HUES48 (cell line): ENCODE measurements around the gene CDKN2AIPNL.
A peak's percentile ranks its signal among the peaks of the same experiment; 100 is the strongest.

Experiments
- H3K27ac ChIP-seq: one replicate; pipeline ENCODE4 v1.7.0; 2013; ENCODE audit warnings: low read depth, low read length, inconsistent platforms
- H3K27me3 ChIP-seq: 2 replicates; pipeline ENCODE4 v1.6.1; 2013; ENCODE audit warnings: mild to moderate bottlenecking, low read length; ENCODE audit not compliant: control insufficient read depth, insufficient read depth
- H3K36me3 ChIP-seq: 2 replicates; pipeline ENCODE4 v1.6.1; 2013; ENCODE audit warnings: low read length; ENCODE audit not compliant: control insufficient read depth, insufficient read depth
- H3K4me1 ChIP-seq: 2 replicates; pipeline ENCODE4 v1.6.1; 2013; ENCODE audit warnings: mild to moderate bottlenecking, low read length; ENCODE audit not compliant: control insufficient read depth, insufficient read depth
- H3K4me3 ChIP-seq: 2 replicates; pipeline ENCODE4 v1.5.1; 2013; ENCODE audit warnings: mild to moderate bottlenecking, low read depth, low read length
- H3K9ac ChIP-seq: 2 replicates; pipeline ENCODE4 v1.6.1; 2013; ENCODE audit warnings: mild to moderate bottlenecking, low read depth, low read length, moderate library complexity
- H3K9me3 ChIP-seq: 2 replicates; pipeline ENCODE4 v1.6.1; 2013; ENCODE audit warnings: low read length; ENCODE audit not compliant: control insufficient read depth, insufficient read depth

The CDKN2AIPNL gene

DNA sequence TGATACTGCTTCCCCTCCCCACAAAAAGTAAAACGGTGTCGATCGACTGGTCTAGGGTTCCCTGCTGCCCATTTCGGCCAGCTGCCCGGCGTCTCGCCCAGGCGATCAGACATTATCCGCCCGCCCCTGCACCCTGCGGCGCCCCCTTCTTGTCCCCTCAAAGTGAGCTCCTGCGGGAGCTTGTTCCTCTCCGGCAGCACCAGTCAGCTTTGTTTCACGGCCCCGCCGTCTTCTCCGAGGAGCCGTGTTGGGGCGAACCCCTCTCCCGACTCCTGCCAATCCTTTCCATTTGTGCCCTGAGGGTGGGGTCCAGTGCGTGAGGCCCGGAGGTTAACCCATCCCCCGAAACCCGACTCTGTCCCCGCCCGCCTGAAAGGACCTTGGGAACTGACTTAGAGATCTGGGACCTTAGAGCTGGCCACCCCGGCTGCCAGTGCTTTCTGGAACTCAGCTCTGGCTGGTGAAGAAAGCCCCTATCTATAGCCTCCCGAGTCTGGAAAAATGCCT is 39.8 kb downstream of the CDKN2AIPNL start:
- Histone ChIP-seq H3K27me3 (no peaks in the 10 kb centered on the region), H3K9ac (peak overlapping the region; percentile 99), H3K4me3 (peak overlapping the region; percentile 99), H3K36me3 (peaks cover 24% of the 10 kb centered on the region), H3K27ac (peak overlapping the region; percentile 100), H3K9me3 (no peaks in the 10 kb centered on the region), H3K4me1 (peaks cover 9% of the 10 kb centered on the region; the same call in 1 of the 2 replicates)

- peak within 1 kb of the TSS; percentile 99 for H3K4me3 ChIP-seq
- peaks cover 18% of the 10 kb centered on the region for H3K36me3 ChIP-seq
- peaks cover 12% of the 10 kb centered on the region; the same call in 1 of the 2 replicates for H3K4me1 ChIP-seq
- H3K27me3 ChIP-seq: no peaks in the 10 kb centered on the region
- peak within 1 kb of the TSS; percentile 100 for H3K27ac ChIP-seq
- H3K9ac ChIP-seq: peak within 1 kb of the TSS; percentile 99
- no peaks in the 10 kb centered on the region for H3K9me3 ChIP-seq
Observed at GRCh38 chr5:134370871-134371833, 40.5 kb downstream of the CDKN2AIPNL start, which contains the start of gene UBE2B. Gene UBE2B (plus strand): TSS chr5:134371569. CDS start chr5:134371596, 27 bp downstream.

DNA sequence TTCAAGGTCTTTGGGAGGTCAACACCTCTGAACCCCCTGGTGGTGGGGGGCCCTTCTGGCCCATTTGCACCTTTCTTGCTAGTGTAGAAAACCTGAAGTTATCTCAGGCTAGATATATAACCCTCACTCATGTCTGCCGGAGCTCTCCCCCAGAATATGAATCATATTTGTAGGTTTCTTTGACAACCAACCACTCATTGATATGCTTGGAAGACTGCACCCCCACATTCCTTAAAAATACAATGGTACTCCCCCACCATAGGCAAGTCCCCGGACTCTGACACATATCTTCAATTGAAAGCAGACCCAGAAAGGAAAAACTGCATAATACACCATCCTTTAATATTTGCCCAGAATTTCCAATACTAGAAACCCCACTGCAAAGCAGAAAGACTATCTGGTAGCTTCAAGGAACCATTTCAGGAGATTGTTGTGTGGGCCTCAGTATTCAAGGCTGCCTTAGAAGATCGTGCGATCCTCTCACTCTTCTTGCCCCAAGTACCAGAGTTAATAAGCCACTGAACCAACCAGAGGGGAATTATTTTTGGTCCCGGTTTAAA is 41.3 kb downstream of the CDKN2AIPNL start:
- Histone ChIP-seq H3K27ac (peak overlapping the region; percentile 100), H3K4me1 (peaks cover 13% of the 10 kb centered on the region; the same call in 1 of the 2 replicates), H3K9me3 (no peaks in the 10 kb centered on the region), H3K36me3 (peaks cover 14% of the 10 kb centered on the region), H3K4me3 (peak overlapping the region; percentile 99), H3K9ac (peak overlapping the region; percentile 21; the same call in 1 of the 2 replicates), H3K27me3 (no peaks in the 10 kb centered on the region)

DNA sequence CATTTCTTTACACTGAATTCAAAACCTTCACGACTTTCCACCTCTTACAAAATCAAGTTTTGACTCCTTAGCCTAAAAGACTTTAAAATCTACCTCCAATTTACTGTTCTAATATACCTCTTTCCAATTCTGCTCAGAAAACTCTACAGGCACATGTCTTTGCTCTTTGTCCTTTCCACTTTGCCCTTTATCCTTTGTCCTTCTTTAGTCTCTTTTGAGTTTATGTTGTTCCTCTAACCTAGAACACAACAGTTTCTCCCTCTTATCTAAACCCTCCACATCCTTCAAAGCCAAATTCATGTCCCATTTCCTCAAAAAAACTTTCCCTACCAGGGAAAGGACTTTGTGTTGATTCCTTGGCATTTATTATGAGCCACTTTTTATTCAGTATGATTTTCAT is 46.1 kb downstream of the CDKN2AIPNL start:
- Histone ChIP-seq H3K36me3 (no peaks in the 10 kb centered on the region), H3K4me1 (peaks cover 9% of the 10 kb centered on the region; the same call in 1 of the 2 replicates), H3K9me3 (no peaks in the 10 kb centered on the region), H3K4me3 (0 out of 2 replicates have a peak overlapping the region, but pooled peaks have one; percentile 97), H3K9ac (no peak overlapping the region), H3K27me3 (no peaks in the 10 kb centered on the region), H3K27ac (no peak overlapping the region)

GRCh38 chr5:134355681-134356080 is 56.0 kb downstream of the CDKN2AIPNL start:
- Histone ChIP-seq H3K27me3 (no peaks in the 10 kb centered on the region), H3K9me3 (no peaks in the 10 kb centered on the region), H3K36me3 (no peaks in the 10 kb centered on the region), H3K4me1 (no peaks in the 10 kb centered on the region), H3K9ac (no peak overlapping the region), H3K4me3 (no peak overlapping the region), H3K27ac (no peak overlapping the region)
